Caco-2 (cell line): ENCODE data around the gene PPM1F. TPM values are rescaled to one million over a fixed set of nuclear protein-coding genes. Genes with fewer than 3 reads are reported as not detected.

ENCODE experiments used
- BruUV-seq: library from RNA; stranded (reverse); fragments of 400-500 nt; replicated peaks from 2 replicates; lab custom pipeline; 2021; lab: Mats Ljungman, UMichigan
- CTCF ChIA-PET: fragments of 300-600 bp; sonication (Branson Sonifier 250); formaldehyde crosslinking; loops from one replicate; lab custom pipeline; 2022; ENCODE audit warnings: antibody characterized with exemption; lab: Charles Lee
- POLR2A ChIA-PET: fragments of 300-600 bp; sonication (Branson Sonifier 250); formaldehyde crosslinking; loops from one replicate; lab custom pipeline; 2022; ENCODE audit warnings: antibody characterized with exemption; lab: Charles Lee
- DNase-seq, 2 experiments: peaks; one replicate each; pipeline versions ENCODE4 v3.0.0 to v3.0.0-alpha.2; 2020 to 2022
- H3K27me3 ChIP-seq: replicated peaks from 2 replicates; pipeline ENCODE4 v1.6.0; 2011; ENCODE audit warnings: low read length; ENCODE audit not compliant: control insufficient read depth, insufficient read depth
- H3K36me3 ChIP-seq: 2 replicates; pipeline ENCODE4 v1.5.1; 2011; ENCODE audit warnings: low read length; ENCODE audit not compliant: control insufficient read depth, insufficient read depth
- H3K4me1 ChIP-seq: fragments of 250-450 bp; sonication (Bioruptor Pico); 2 replicates; pipeline ENCODE4 v1.5.1; 2020; ENCODE audit warnings: mild to moderate bottlenecking
- H3K4me3 ChIP-seq: 2 replicates; pipeline ENCODE4 v1.5.1; 2011; ENCODE audit warnings: low read depth, mild to moderate bottlenecking, control low read depth, low read length
- H3K9me3 ChIP-seq: fragments of 250-450 bp; sonication (Bioruptor Pico); 2 replicates; pipeline ENCODE4 v1.5.1; 2020; ENCODE audit warnings: mild to moderate bottlenecking, moderate library complexity
- H3K27ac Mint-ChIP-seq: one replicate; pipeline ENCODE4 v1.8.0; 2022; ENCODE audit warnings: mixed read lengths; ENCODE audit not compliant: unreplicated experiment
- H3K27me3 Mint-ChIP-seq: one replicate; pipeline ENCODE4 v1.8.0; 2022; ENCODE audit warnings: mixed read lengths; ENCODE audit not compliant: insufficient read depth, unreplicated experiment
- H3K36me3 Mint-ChIP-seq: one replicate; pipeline ENCODE4 v1.8.0; 2022; ENCODE audit warnings: mild to moderate bottlenecking, mixed read lengths; ENCODE audit not compliant: insufficient read depth, unreplicated experiment
- H3K4me1 Mint-ChIP-seq: one replicate; pipeline ENCODE4 v1.8.0; 2022; ENCODE audit warnings: low read depth, mixed read lengths; ENCODE audit not compliant: unreplicated experiment
- H3K4me3 Mint-ChIP-seq: one replicate; pipeline ENCODE4 v1.8.0; 2022; ENCODE audit warnings: mild to moderate bottlenecking, moderate library complexity, mixed read lengths; ENCODE audit not compliant: unreplicated experiment
- H3K9me3 Mint-ChIP-seq: one replicate; pipeline ENCODE4 v1.8.0; 2022; ENCODE audit warnings: mixed read lengths; ENCODE audit not compliant: unreplicated experiment
- CTCF ChIP-seq, 2 experiments: fragments of 200-600 bp in 1 of 2; IDR thresholded peaks; 1 replicate in 1 of 2; 2 replicates in 1 of 2; pipeline versions ENCODE4 v1.5.1 to v1.8.0; 2011 to 2022; ENCODE audit warnings: antibody characterized with exemption in 1 of 2, control low read depth in 1 of 2, inconsistent platforms in 1 of 2, low read depth in 1 of 2, low read length in 1 of 2, mild to moderate bottlenecking in 1 of 2, moderate library complexity in 1 of 2; ENCODE audit not compliant: insufficient read depth in 1 of 2, severe bottlenecking in 1 of 2, unreplicated experiment in 1 of 2
- intact Hi-C: fragments of 100-400 bp; cut with micrococcal nuclease; formaldehyde crosslinking; loops from one replicate; pipeline ENCODE4 v1.10.0; 2022; ENCODE audit not compliant: unreplicated experiment
- total RNA-seq: library from RNA; stranded (reverse); gene quantifications from 2 replicates; pipeline ENCODE4 v1.2.3, GENCODE V29; 2022

The PPM1F gene
- total RNA-seq, 1 experiment from 2014 or later: 25.8 TPM

DNA sequence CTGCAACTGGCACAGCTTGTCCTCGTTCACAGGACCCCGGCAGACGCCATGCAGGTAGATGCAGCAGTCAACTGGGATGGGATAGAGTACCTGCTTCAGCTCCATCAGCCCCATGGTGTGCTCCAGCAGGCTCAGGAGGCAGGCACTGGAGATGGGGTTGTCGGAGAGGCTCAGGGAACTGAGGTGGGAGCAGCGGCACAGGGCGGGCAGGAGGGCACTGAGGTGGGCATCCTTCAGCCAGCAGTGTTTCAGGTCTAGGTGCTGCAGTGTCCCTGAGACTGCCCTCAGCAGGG, 38.6 kb upstream of the PPM1F start:
- POLR2A ChIA-PET: no interaction called here

GRCh38 chr22:21990445-21991303, 38.0 kb upstream of the PPM1F start:
- Histone ChIP-seq H3K9me3 (no peaks in the 10 kb centered on the region), H3K4me3 (no peak overlapping the region), H3K36me3 (no peaks in the 10 kb centered on the region), H3K4me1 (no peaks in the 10 kb centered on the region), H3K27me3 (no peaks in the 10 kb centered on the region)
- ChIA-PET CTCF (interaction anchor here (0.9 kb wide), 1 partner anchor 18 kb away, joined by 3 read pairs; no protein-coding TSS in a partner anchor), POLR2A (no interaction called here)
- no peak for TF ChIP-seq CTCF (IDR thresholded peaks at IDR 0.05; ENCODE audit: insufficient read depth in 1 of 2, low read depth in 1 of 2, low read length in 1 of 2, severe bottlenecking in 1 of 2, unreplicated experiment in 1 of 2)
- Mint-ChIP-seq H3K9me3 (no peaks in the 10 kb centered on the region), H3K36me3 (no peaks in the 10 kb centered on the region), H3K27ac (no peak overlapping the region), H3K4me1 (no peaks in the 10 kb centered on the region), H3K4me3 (no peak overlapping the region), H3K27me3 (no peaks in the 10 kb centered on the region)
- no peak for DNase-seq
- intact Hi-C loops: no loop called here
- BruUV-seq: no TSS peak

More for the DNA sequence above, 38.6 kb upstream of the PPM1F start:
- no peak for DNase-seq
- BruUV-seq: no TSS peak
- H3K36me3 ChIP-seq: no peaks in the 10 kb centered on the region
- H3K9me3 ChIP-seq: no peaks in the 10 kb centered on the region
- TF ChIP-seq CTCF (IDR thresholded peaks at IDR 0.05; ENCODE audit: insufficient read depth in 1 of 2, low read depth in 1 of 2, low read length in 1 of 2, severe bottlenecking in 1 of 2, unreplicated experiment in 1 of 2): no peak
- no peak overlapping the region for H3K4me3 ChIP-seq
- no peaks in the 10 kb centered on the region for H3K27me3 ChIP-seq
- Mint-ChIP-seq H3K27ac (no peak overlapping the region), H3K4me1 (no peaks in the 10 kb centered on the region), H3K36me3 (no peaks in the 10 kb centered on the region), H3K27me3 (no peaks in the 10 kb centered on the region), H3K9me3 (no peaks in the 10 kb centered on the region), H3K4me3 (no peak overlapping the region)
- H3K4me1 ChIP-seq: no peaks in the 10 kb centered on the region
- CTCF ChIA-PET: no interaction called here
- intact Hi-C loops: no loop called here

DNA sequence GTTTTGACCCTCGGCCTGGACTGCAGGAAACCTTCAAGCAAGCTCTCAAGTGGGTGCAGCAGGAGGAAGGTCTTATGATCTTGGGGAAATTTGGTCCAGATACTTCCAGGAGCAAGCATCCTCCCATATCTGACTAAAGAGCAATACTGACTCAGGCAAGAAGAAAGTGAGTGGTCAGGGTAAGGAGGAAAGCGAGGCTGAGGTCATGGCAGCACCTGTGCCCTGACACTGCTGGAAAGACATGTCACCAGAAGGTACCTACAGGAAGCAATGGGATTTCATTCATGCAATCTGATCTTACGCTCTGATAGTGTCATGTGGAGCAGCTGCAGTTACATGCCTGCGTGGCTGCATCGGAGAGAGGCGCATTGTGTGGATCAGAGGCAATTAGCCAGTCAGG, 36.4 kb upstream of the PPM1F start:
- Mint-ChIP-seq H3K36me3 (no peaks in the 10 kb centered on the region), H3K9me3 (no peaks in the 10 kb centered on the region), H3K27ac (no peak overlapping the region), H3K4me3 (no peak overlapping the region), H3K4me1 (no peaks in the 10 kb centered on the region), H3K27me3 (no peaks in the 10 kb centered on the region)
- Histone ChIP-seq H3K27me3 (no peaks in the 10 kb centered on the region), H3K36me3 (no peaks in the 10 kb centered on the region), H3K4me3 (no peak overlapping the region), H3K9me3 (no peaks in the 10 kb centered on the region), H3K4me1 (no peaks in the 10 kb centered on the region)
- TF ChIP-seq CTCF (IDR thresholded peaks at IDR 0.05; ENCODE audit: insufficient read depth in 1 of 2, low read depth in 1 of 2, low read length in 1 of 2, severe bottlenecking in 1 of 2, unreplicated experiment in 1 of 2): no peak
- no TSS peak for BruUV-seq
- ChIA-PET CTCF (no interaction called here), POLR2A (no interaction called here)
- intact Hi-C loops: no loop called here
- DNase-seq: no peak
